CD4-positive, alpha-beta T cell (primary cell): ENCODE data around the gene STOX1. TPM values are rescaled to one million over a fixed set of nuclear protein-coding genes. Genes with fewer than 3 reads are reported as not detected.
A peak's percentile ranks its signal among the peaks of the same experiment; 100 is the strongest.

Experiments
- ATAC-seq: fragments of 200-7000 bp; cut with Tn5 transposase; one replicate; pipeline ENCODE4 v1.10.0; 2022; ENCODE audit warnings: mild to moderate bottlenecking; ENCODE audit not compliant: poor library complexity
- CTCF ChIA-PET: fragments of 350-600 bp; sonication (Branson Sonifier 250); formaldehyde crosslinking; loops from one replicate; lab custom pipeline; 2021; ENCODE audit warnings: antibody characterized with exemption, inconsistent platforms; lab: Charles Lee
- POLR2A ChIA-PET: fragments of 350-600 bp; sonication (Branson Sonifier 250); formaldehyde crosslinking; loops from one replicate; lab custom pipeline; 2021; ENCODE audit warnings: antibody characterized with exemption, inconsistent platforms; lab: Charles Lee
- DNase-seq, 14 experiments: peaks; one replicate each; pipeline ENCODE4 v3.0.0-alpha.2; 2013 to 2020; ENCODE audit warnings: mixed read lengths in 2 of 14
- H3K27ac ChIP-seq, 2 donors: one replicate each; pipeline versions ENCODE4 v1.5.1 to v1.7.0; 2013; ENCODE audit warnings: low read length in 2 of 2, low read depth in 1 of 2, mild to moderate bottlenecking in 1 of 2
- H3K27me3 ChIP-seq, 2 experiments: 1 replicate in 1 of 2; 2 replicates in 1 of 2; pipeline versions ENCODE4 v1.6.1 to v1.7.0; 2013; ENCODE audit warnings: low read length in 2 of 2, control low read depth in 1 of 2, mild to moderate bottlenecking in 1 of 2, moderate library complexity in 1 of 2; ENCODE audit not compliant: insufficient read depth in 2 of 2, control insufficient read depth in 1 of 2
- H3K36me3 ChIP-seq: one replicate; pipeline ENCODE4 v1.6.1; 2013; ENCODE audit warnings: low read length, control low read depth; ENCODE audit not compliant: insufficient read depth
- H3K4me1 ChIP-seq: one replicate; pipeline ENCODE4 v1.6.1; 2013; ENCODE audit warnings: low read length, control low read depth; ENCODE audit not compliant: insufficient read depth
- H3K4me3 ChIP-seq: one replicate; pipeline ENCODE4 v1.5.1; 2013; ENCODE audit warnings: mild to moderate bottlenecking, low read length, moderate library complexity
- H3K9me3 ChIP-seq, 2 experiments: 1 replicate in 1 of 2; 2 replicates in 1 of 2; pipeline versions ENCODE4 v1.6.1 to v1.7.0; 2013; ENCODE audit warnings: low read length in 2 of 2, mild to moderate bottlenecking in 2 of 2, control low read depth in 1 of 2, moderate library complexity in 1 of 2; ENCODE audit not compliant: control insufficient read depth in 1 of 2, insufficient read depth in 1 of 2
- H3K27ac Mint-ChIP-seq: one replicate; pipeline ENCODE4 v1.8.0; 2020; ENCODE audit warnings: mixed read lengths
- H3K27me3 Mint-ChIP-seq: one replicate; pipeline ENCODE4 v1.8.0; 2021; ENCODE audit warnings: mixed read lengths
- H3K36me3 Mint-ChIP-seq: one replicate; pipeline ENCODE4 v1.8.0; 2021; ENCODE audit warnings: low read depth, mixed read lengths
- H3K4me1 Mint-ChIP-seq: one replicate; pipeline ENCODE4 v1.8.0; 2021; ENCODE audit warnings: low read depth, mixed read lengths
- H3K4me3 Mint-ChIP-seq: one replicate; pipeline ENCODE4 v1.8.0; 2020; ENCODE audit warnings: mild to moderate bottlenecking, mixed read lengths
- H3K9me3 Mint-ChIP-seq: one replicate; pipeline ENCODE4 v1.8.0; 2020; ENCODE audit warnings: mixed read lengths
- intact Hi-C, 2 experiments: fragments of 100-400 bp; cut with DNase I in 1 of 2; cut with micrococcal nuclease in 1 of 2; formaldehyde crosslinking; loops; one replicate each; pipeline versions ENCODE4 v1.15.1 to v1.9.0; 2023 to 2025; cut with DNase I, micrococcal nuclease
- total RNA-seq, 174 experiments: library from RNA in 2 of 174; stranded (reverse) in 2 of 174; gene quantifications; one replicate each; pipeline ENCODE4 v1.2.3 and lab custom pipeline; 2021 to 2026
- TF ChIP-seq, protein P1 (sequence below): fragments of 200-600 bp; IDR thresholded peaks from one replicate; pipeline ENCODE4 v1.8.0; 2022; ENCODE audit warnings: antibody characterized with exemption, mild to moderate bottlenecking

Gene STOX1
- total RNA-seq, 2 experiments from 2014 or later, result 0.25 to 0.41 TPM

DNA sequence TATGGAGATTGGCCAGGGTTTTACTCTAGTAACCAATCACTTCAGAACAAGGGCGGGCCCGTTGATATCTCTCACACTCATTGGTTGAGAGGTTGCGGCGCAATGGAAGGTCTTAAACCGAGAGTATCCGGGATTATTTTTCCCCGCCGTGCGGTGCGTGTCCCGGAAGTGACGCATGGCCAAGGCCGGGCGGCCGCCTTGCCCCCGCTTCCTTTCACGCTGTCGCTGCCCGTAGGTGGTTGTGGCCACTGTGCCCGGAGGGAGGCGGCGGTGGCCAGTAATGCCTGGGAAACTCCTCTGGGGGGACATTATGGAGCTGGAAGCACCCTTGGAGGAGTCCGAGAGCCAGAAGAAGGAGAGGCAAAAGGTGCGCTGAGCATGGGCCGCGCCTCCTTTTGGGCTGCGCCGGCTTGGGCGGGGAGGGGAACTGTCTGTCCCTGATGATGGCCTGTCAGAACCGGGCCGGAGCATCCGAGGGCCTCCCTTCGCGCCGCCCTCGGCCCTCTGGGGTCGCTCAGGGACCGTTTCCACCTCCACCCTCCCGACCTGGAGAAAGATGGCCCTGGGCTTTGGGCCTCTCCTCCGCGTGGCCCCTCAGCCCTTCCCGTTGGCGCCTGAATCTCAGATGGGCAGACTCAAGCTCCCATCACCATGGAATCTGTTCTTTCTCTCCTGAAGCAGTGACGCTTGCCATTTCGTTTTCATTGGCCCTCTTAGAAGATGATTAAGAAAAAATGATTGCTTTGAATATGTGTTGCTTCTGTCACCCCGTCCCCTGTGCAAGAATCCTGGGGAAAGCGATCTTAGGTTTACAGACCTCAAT is 74.0 kb downstream of the STOX1 start, which contains the start of gene DDX50:
TSS of gene DDX50 (plus strand) at position 211 of the 823 bp plus-strand sequence. CDS start at position 281, 70 bp downstream.
- POLR2A ChIA-PET, result interaction anchor here (0.7 to 3.0 kb wide), 12 partner anchors 14 to 1193 kb away, joined by 3 to 24 read pairs (median 4); partner anchors contain the start of genes DDX21, HNRNPH3, PBLD and STOX1
- Histone ChIP-seq H3K9me3 (no peaks in the 10 kb centered on the region), H3K36me3 (peaks cover 1% of the 10 kb centered on the region), H3K27ac (peak within 1 kb of the TSS; percentile 100), H3K4me1 (peaks cover 41% of the 10 kb centered on the region), H3K4me3 (peak within 1 kb of the TSS; percentile 99), H3K27me3 (no peaks in the 10 kb centered on the region)
- TF ChIP-seq, protein P1, sequence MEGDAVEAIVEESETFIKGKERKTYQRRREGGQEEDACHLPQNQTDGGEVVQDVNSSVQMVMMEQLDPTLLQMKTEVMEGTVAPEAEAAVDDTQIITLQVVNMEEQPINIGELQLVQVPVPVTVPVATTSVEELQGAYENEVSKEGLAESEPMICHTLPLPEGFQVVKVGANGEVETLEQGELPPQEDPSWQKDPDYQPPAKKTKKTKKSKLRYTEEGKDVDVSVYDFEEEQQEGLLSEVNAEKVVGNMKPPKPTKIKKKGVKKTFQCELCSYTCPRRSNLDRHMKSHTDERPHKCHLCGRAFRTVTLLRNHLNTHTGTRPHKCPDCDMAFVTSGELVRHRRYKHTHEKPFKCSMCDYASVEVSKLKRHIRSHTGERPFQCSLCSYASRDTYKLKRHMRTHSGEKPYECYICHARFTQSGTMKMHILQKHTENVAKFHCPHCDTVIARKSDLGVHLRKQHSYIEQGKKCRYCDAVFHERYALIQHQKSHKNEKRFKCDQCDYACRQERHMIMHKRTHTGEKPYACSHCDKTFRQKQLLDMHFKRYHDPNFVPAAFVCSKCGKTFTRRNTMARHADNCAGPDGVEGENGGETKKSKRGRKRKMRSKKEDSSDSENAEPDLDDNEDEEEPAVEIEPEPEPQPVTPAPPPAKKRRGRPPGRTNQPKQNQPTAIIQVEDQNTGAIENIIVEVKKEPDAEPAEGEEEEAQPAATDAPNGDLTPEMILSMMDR, result no peak
- CTCF ChIA-PET, result interaction anchor here (1.2 to 1.6 kb wide), 2 partner anchors 54 to 351 kb away, joined by 3 to 5 read pairs; partner anchors contain the start of gene DDX21
- peaks cover 32% of the 10 kb centered on the region for H3K36me3 Mint-ChIP-seq
- peak within 1 kb of the TSS; percentile 99 for H3K4me3 Mint-ChIP-seq
- DNase-seq, result peak; percentile 87 to 98 (median 92)
- no peaks in the 10 kb centered on the region for H3K27me3 Mint-ChIP-seq
- no peaks in the 10 kb centered on the region for H3K9me3 Mint-ChIP-seq
- ATAC-seq, result peak; percentile 97
- peaks cover 61% of the 10 kb centered on the region for H3K4me1 Mint-ChIP-seq
- H3K27ac Mint-ChIP-seq, result peak within 1 kb of the TSS; percentile 100
- intact Hi-C loops, result loop anchor here (1.0 to 10.0 kb wide), 7 partner anchors 55 to 827 kb away; partner anchors contain the start of genes HNRNPH3 (in 2 of the 2), PBLD (in 2 of the 2), CCAR1 (in 1 of the 2) and DDX21 (in 1 of the 2)

DNA sequence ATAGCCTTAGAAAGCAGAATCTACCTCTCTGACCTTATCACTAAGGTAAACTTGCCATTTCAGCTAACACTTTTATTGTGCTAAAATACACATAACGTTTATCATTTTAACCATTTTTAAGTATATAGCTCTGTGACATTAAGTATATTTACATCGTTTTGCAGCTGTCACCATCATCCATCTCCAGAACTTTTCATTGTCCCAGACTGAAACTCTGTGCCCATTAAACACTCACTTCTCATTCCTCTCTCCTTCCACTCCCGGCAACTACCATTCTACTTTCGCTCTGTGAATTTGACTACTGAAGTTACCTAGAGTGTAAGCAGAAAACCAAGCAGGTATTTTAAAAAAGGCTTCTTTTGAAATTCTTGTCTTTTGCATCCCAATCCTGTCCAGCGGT is 75.1 kb downstream of the STOX1 start:
- DNase-seq, result no peak
- peaks cover 42% of the 10 kb centered on the region for H3K36me3 Mint-ChIP-seq
- no peaks in the 10 kb centered on the region for H3K9me3 ChIP-seq
- peaks cover 12% of the 10 kb centered on the region for H3K36me3 ChIP-seq
- intact Hi-C loops, result loop anchor here (5.0 to 10.0 kb wide), 5 partner anchors 220 to 828 kb away; partner anchors contain the start of genes HNRNPH3 (in 2 of the 2), PBLD (in 2 of the 2), HERC4 (in 1 of the 2) and RUFY2 (in 1 of the 2)
- H3K4me3 ChIP-seq, result peak overlapping the region; percentile 99
- no peaks in the 10 kb centered on the region for H3K27me3 ChIP-seq
- H3K27me3 Mint-ChIP-seq, result no peaks in the 10 kb centered on the region
- CTCF ChIA-PET, result interaction anchor here (0.7 to 1.6 kb wide), 2 partner anchors 53 to 155 kb away, joined by 3 read pairs; partner anchors contain the start of gene DDX21
- H3K4me1 ChIP-seq, result peaks cover 41% of the 10 kb centered on the region
- H3K27ac ChIP-seq, result no peak overlapping the region
- H3K4me3 Mint-ChIP-seq, result peak overlapping the region; percentile 99
- no peaks in the 10 kb centered on the region for H3K9me3 Mint-ChIP-seq
- H3K4me1 Mint-ChIP-seq, result peaks cover 69% of the 10 kb centered on the region
- POLR2A ChIA-PET, result interaction anchor here (0.6 to 3.0 kb wide), 2 partner anchors 54 to 545 kb away, joined by 4 to 24 read pairs; partner anchors contain the start of gene DDX21
- peak overlapping the region; percentile 100 for H3K27ac Mint-ChIP-seq
- TF ChIP-seq, protein P1, result no peak
- no peak for ATAC-seq

DNA sequence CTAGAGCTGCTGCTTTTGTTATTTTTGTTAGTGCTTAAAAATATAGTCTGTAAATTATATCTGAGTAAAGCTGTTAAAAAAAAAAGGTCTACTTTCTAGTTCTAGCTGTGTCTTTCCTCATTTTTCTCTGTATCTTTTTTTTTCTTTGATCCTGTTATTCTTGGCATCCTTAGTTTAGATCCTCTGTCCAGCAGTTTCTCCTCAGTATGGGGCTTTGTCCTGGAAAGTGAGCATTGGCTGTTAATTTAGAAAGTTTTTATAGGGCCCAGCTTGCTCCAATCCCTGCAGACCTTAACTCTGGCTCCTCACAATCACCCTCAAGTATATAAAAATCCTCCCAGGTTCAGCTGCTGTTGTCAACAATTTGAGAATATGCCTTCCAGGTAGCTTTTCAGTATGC is 97.3 kb downstream of the STOX1 start:
- Mint-ChIP-seq H3K9me3 (no peaks in the 10 kb centered on the region), H3K4me3 (no peak overlapping the region), H3K27me3 (no peaks in the 10 kb centered on the region), H3K4me1 (peaks cover 7% of the 10 kb centered on the region), H3K36me3 (peaks cover 65% of the 10 kb centered on the region), H3K27ac (no peak overlapping the region)
- H3K4me3 ChIP-seq, result no peak overlapping the region
- no peaks in the 10 kb centered on the region for H3K9me3 ChIP-seq
- ChIA-PET CTCF (interaction anchor here (0.7 kb wide), 2 partner anchors 11 to 16 kb away, joined by 3 read pairs; no protein-coding TSS in a partner anchor), POLR2A (no interaction called here)
- DNase-seq (no peak), ATAC-seq (no peak)
- H3K4me1 ChIP-seq, result no peaks in the 10 kb centered on the region
- TF ChIP-seq, protein P1, result no peak
- intact Hi-C loops, result no loop called here
- no peaks in the 10 kb centered on the region for H3K27me3 ChIP-seq
- H3K27ac ChIP-seq, result no peak overlapping the region
- peaks cover 22% of the 10 kb centered on the region for H3K36me3 ChIP-seq
